ENCODE data around the gene ATP8A2. TPM values are rescaled to one million over a fixed set of nuclear protein-coding genes. Genes with fewer than 3 reads are reported as not detected.

ATP8A2 gene
- total RNA-seq, 1 donor from 2014 or later, result 3.4 TPM

GRCh38 chr13:25692099-25692498 is 320.3 kb downstream of the ATP8A2 start:
- no peaks in the 10 kb centered on the region for H3K27me3 Mint-ChIP-seq (ENCODE audit: low read depth)
- H3K36me3 Mint-ChIP-seq (ENCODE audit: low read depth), result peaks cover 3% of the 10 kb centered on the region
- TF ChIP-seq CTCF (conservative IDR thresholded peaks at IDR 0.05), result no peak
- DNase-seq (ENCODE audit: low read depth, low spot score), result no peak
- H3K27ac Mint-ChIP-seq (ENCODE audit: unreplicated experiment), result peak overlapping the region; percentile 16
- peaks cover 10% of the 10 kb centered on the region for H3K4me1 Mint-ChIP-seq
- peaks cover 5% of the 10 kb centered on the region for H3K9me3 Mint-ChIP-seq
- H3K4me3 Mint-ChIP-seq, result no peak overlapping the region

- H3K27ac Mint-ChIP-seq (ENCODE audit: unreplicated experiment), result no peak overlapping the region
- H3K4me1 Mint-ChIP-seq, result peaks cover 4% of the 10 kb centered on the region
- no peak overlapping the region for H3K4me3 Mint-ChIP-seq
- peaks cover 3% of the 10 kb centered on the region for H3K9me3 Mint-ChIP-seq
- no peaks in the 10 kb centered on the region for H3K36me3 Mint-ChIP-seq (ENCODE audit: low read depth)
- no peak for DNase-seq (ENCODE audit: low read depth, low spot score)
- H3K27me3 Mint-ChIP-seq (ENCODE audit: low read depth), result no peaks in the 10 kb centered on the region
- TF ChIP-seq CTCF (conservative IDR thresholded peaks at IDR 0.05), result no peak
Measured at GRCh38 chr13:25699056-25699455, 327.3 kb downstream of the ATP8A2 start.

- H3K4me3 Mint-ChIP-seq, result no peak overlapping the region
- no peak for DNase-seq (ENCODE audit: low read depth, low spot score)
- TF ChIP-seq CTCF (conservative IDR thresholded peaks at IDR 0.05), result no peak
- H3K27ac Mint-ChIP-seq (ENCODE audit: unreplicated experiment), result no peak overlapping the region
- H3K27me3 Mint-ChIP-seq (ENCODE audit: low read depth), result no peaks in the 10 kb centered on the region
- no peaks in the 10 kb centered on the region for H3K36me3 Mint-ChIP-seq (ENCODE audit: low read depth)
- H3K9me3 Mint-ChIP-seq, result peaks cover 3% of the 10 kb centered on the region
- H3K4me1 Mint-ChIP-seq, result peaks cover 4% of the 10 kb centered on the region
Measured at GRCh38 chr13:25699600-25699999, 327.8 kb downstream of the ATP8A2 start.

GRCh38 chr13:25701304-25701703 is 329.5 kb downstream of the ATP8A2 start:
- no peak for TF ChIP-seq CTCF (conservative IDR thresholded peaks at IDR 0.05)
- Mint-ChIP-seq H3K4me1 (peaks cover 4% of the 10 kb centered on the region), H3K27ac (ENCODE audit: unreplicated experiment) (no peak overlapping the region), H3K4me3 (no peak overlapping the region), H3K9me3 (no peaks in the 10 kb centered on the region), H3K36me3 (ENCODE audit: low read depth) (no peaks in the 10 kb centered on the region), H3K27me3 (ENCODE audit: low read depth) (no peaks in the 10 kb centered on the region)
- DNase-seq (ENCODE audit: low read depth, low spot score), result no peak

- H3K36me3 Mint-ChIP-seq (ENCODE audit: low read depth), result no peaks in the 10 kb centered on the region
- H3K4me3 Mint-ChIP-seq, result no peak overlapping the region
- DNase-seq (ENCODE audit: low read depth, low spot score), result no peak
- no peak overlapping the region for H3K27ac Mint-ChIP-seq (ENCODE audit: unreplicated experiment)
- no peaks in the 10 kb centered on the region for H3K27me3 Mint-ChIP-seq (ENCODE audit: low read depth)
- H3K4me1 Mint-ChIP-seq, result peaks cover 4% of the 10 kb centered on the region
- no peaks in the 10 kb centered on the region for H3K9me3 Mint-ChIP-seq
- TF ChIP-seq CTCF (conservative IDR thresholded peaks at IDR 0.05), result no peak
Measured at GRCh38 chr13:25702386-25702785, 330.6 kb downstream of the ATP8A2 start.

GRCh38 chr13:25707726-25708125 is 336.0 kb downstream of the ATP8A2 start:
- Mint-ChIP-seq H3K9me3 (no peaks in the 10 kb centered on the region), H3K4me1 (peaks cover 6% of the 10 kb centered on the region), H3K27me3 (ENCODE audit: low read depth) (no peaks in the 10 kb centered on the region), H3K36me3 (ENCODE audit: low read depth) (no peaks in the 10 kb centered on the region), H3K27ac (ENCODE audit: unreplicated experiment) (no peak overlapping the region), H3K4me3 (no peak overlapping the region)
- TF ChIP-seq CTCF (conservative IDR thresholded peaks at IDR 0.05), result no peak
- no peak for DNase-seq (ENCODE audit: low read depth, low spot score)
